Mesodermal cell (in vitro differentiated cells): ENCODE results near the gene NKX2-4. TPM values are rescaled to one million over a fixed set of nuclear protein-coding genes. Genes with fewer than 3 reads are reported as not detected.
"Not testable (repeated sequence)": the region's sequence is repeated elsewhere in the genome, so short reads cannot be mapped to it uniquely, and the experiment has no call there.

Source experiments
- H3K27ac ChIP-seq: 2 replicates; pipeline ENCODE4 v1.7.0; 2013; ENCODE audit warnings: mild to moderate bottlenecking, low read depth, low read length, moderate library complexity; ENCODE audit not compliant: severe bottlenecking
- H3K36me3 ChIP-seq: 2 replicates; pipeline ENCODE4 v1.7.1; 2013; ENCODE audit warnings: mild to moderate bottlenecking, low read length, moderate library complexity; ENCODE audit not compliant: control insufficient read depth, insufficient read depth
- H3K4me1 ChIP-seq: one replicate; pipeline ENCODE4 v1.7.1; 2013; ENCODE audit warnings: mild to moderate bottlenecking, low read length; ENCODE audit not compliant: insufficient read depth, control insufficient read depth, poor library complexity, severe bottlenecking
- H3K4me3 ChIP-seq: 2 replicates; pipeline ENCODE4 v1.7.0; 2013; ENCODE audit warnings: low read length, control low read depth, mild to moderate bottlenecking; ENCODE audit not compliant: insufficient read depth, poor library complexity, severe bottlenecking; ENCODE audit errors: extremely low read depth
- H3K9me3 ChIP-seq: 2 replicates; pipeline ENCODE4 v1.7.1; 2013; ENCODE audit warnings: mild to moderate bottlenecking, low read length, moderate library complexity; ENCODE audit not compliant: control insufficient read depth
- WGBS, 2 experiments: methylation state at CpG; one replicate each; pipeline ENCODE4 v1.1.5; 2013; ENCODE audit warnings: missing lambda C conversion rate in 2 of 2; ENCODE audit not compliant: insufficient coverage in 2 of 2; 5-methylcytosine and 5-hydroxymethylcytosine counted together
- polyA plus RNA-seq, 2 experiments: library from polyadenylated mRNA; stranded (reverse); fragments of 50-300 nt; gene quantifications; one replicate each; pipeline ENCODE4 v1.2.3, GENCODE V29; 2013

NKX2-4 gene
- polyA plus RNA-seq (2013, experiment 1 of 2), result not detected
- polyA plus RNA-seq (2013, experiment 2 of 2), result not detected

- no peaks in the 10 kb centered on the region for H3K36me3 ChIP-seq
- WGBS, 2 experiments, result 1 to 3% methylated on average over 21 to 32 of the region's 57 CpGs
- H3K4me3 ChIP-seq, result no peak within 1 kb of the TSS
- H3K4me1 ChIP-seq, result no peaks in the 10 kb centered on the region
- H3K27ac ChIP-seq, result no peak within 1 kb of the TSS
- no peaks in the 10 kb centered on the region for H3K9me3 ChIP-seq
Observed at GRCh38 chr20:21397341-21398108, at the start of gene NKX2-4. TSS of gene NKX2-4 (minus strand) at chr20:21397526. CDS start at chr20:21397399, 127 bp downstream.

GRCh38 chr20:21437816-21438215 is 40.5 kb upstream of the NKX2-4 start:
- Histone ChIP-seq H3K36me3 (no peaks in the 10 kb centered on the region), H3K9me3 (no peaks in the 10 kb centered on the region), H3K27ac (no peak overlapping the region), H3K4me3 (no peak overlapping the region), H3K4me1 (peaks cover 6% of the 10 kb centered on the region)
- WGBS, 2 experiments, result no CpG with 5 or more reads among the region's 2 CpGs

GRCh38 chr20:21437248-21437647 is 39.9 kb upstream of the NKX2-4 start:
- Histone ChIP-seq H3K27ac (no peak overlapping the region), H3K36me3 (no peaks in the 10 kb centered on the region), H3K4me3 (no peak overlapping the region), H3K9me3 (no peaks in the 10 kb centered on the region), H3K4me1 (peaks cover 6% of the 10 kb centered on the region)
- no CpG with 5 or more reads among the region's 1 CpG for WGBS, 2 experiments

- 71 to 77% methylated on average over 1 to 2 of the region's 4 CpGs for WGBS, 2 experiments
- H3K27ac ChIP-seq, result no peak overlapping the region
- H3K4me1 ChIP-seq, result peaks cover 6% of the 10 kb centered on the region
- H3K4me3 ChIP-seq, result no peak overlapping the region
- H3K9me3 ChIP-seq, result no peaks in the 10 kb centered on the region
- H3K36me3 ChIP-seq, result no peaks in the 10 kb centered on the region
Observed at GRCh38 chr20:21436205-21436604, 38.9 kb upstream of the NKX2-4 start.

GRCh38 chr20:21435576-21435975 is 38.2 kb upstream of the NKX2-4 start:
- peaks cover 6% of the 10 kb centered on the region for H3K4me1 ChIP-seq
- no peak overlapping the region for H3K27ac ChIP-seq
- WGBS, 2 experiments, result 28 to 38% methylated on average over 2 of the region's 3 CpGs
- no peak overlapping the region for H3K4me3 ChIP-seq
- H3K36me3 ChIP-seq, result no peaks in the 10 kb centered on the region
- no peaks in the 10 kb centered on the region for H3K9me3 ChIP-seq

- H3K9me3 ChIP-seq, result no peaks in the 10 kb centered on the region
- H3K36me3 ChIP-seq, result no peaks in the 10 kb centered on the region
- no peak overlapping the region for H3K27ac ChIP-seq
- peaks cover 6% of the 10 kb centered on the region for H3K4me1 ChIP-seq
- H3K4me3 ChIP-seq, result no peak overlapping the region
- WGBS, 2 experiments, result 70 to 78% methylated on average over 1 of the region's 2 CpGs
Observed at GRCh38 chr20:21433329-21433890, 36.1 kb upstream of the NKX2-4 start.

- 93 to 97% methylated on average over 3 of the region's 4 CpGs for WGBS, 2 experiments
Observed at GRCh38 chr20:21432911-21433310, 35.6 kb upstream of the NKX2-4 start.

GRCh38 chr20:21430020-21430419 is 32.7 kb upstream of the NKX2-4 start:
- H3K36me3 ChIP-seq, result no peaks in the 10 kb centered on the region
- H3K4me3 ChIP-seq, result no peak overlapping the region
- WGBS, 2 experiments, result 71 to 100% methylated on average over 2 of the region's 3 CpGs
- H3K9me3 ChIP-seq, result no peaks in the 10 kb centered on the region
- peaks cover 6% of the 10 kb centered on the region for H3K4me1 ChIP-seq
- no peak overlapping the region for H3K27ac ChIP-seq

More at GRCh38 chr20:21432911-21433310, 35.6 kb upstream of the NKX2-4 start:
- Histone ChIP-seq H3K4me3 (no peak overlapping the region), H3K36me3 (no peaks in the 10 kb centered on the region), H3K9me3 (no peaks in the 10 kb centered on the region), H3K4me1 (peaks cover 6% of the 10 kb centered on the region), H3K27ac (no peak overlapping the region)

GRCh38 chr20:21424846-21425245 is 27.5 kb upstream of the NKX2-4 start:
- no peak overlapping the region for H3K27ac ChIP-seq
- no peaks in the 10 kb centered on the region for H3K4me1 ChIP-seq
- no peak overlapping the region for H3K4me3 ChIP-seq
- 50 to 80% methylated on average over 1 of the region's 4 CpGs for WGBS, 2 experiments
- no peaks in the 10 kb centered on the region for H3K36me3 ChIP-seq
- no peaks in the 10 kb centered on the region for H3K9me3 ChIP-seq

- not testable (repeated sequence) for H3K36me3 ChIP-seq
- 83 to 94% methylated on average over 1 of the region's 1 CpG for WGBS, 2 experiments
Observed at GRCh38 chr20:21423712-21424111, 26.4 kb upstream of the NKX2-4 start.

More at GRCh38 chr20:21423712-21424111, 26.4 kb upstream of the NKX2-4 start:
- not testable (repeated sequence) for H3K9me3 ChIP-seq, H3K27ac ChIP-seq, H3K4me3 ChIP-seq, H3K4me1 ChIP-seq
